ENCODE results near the gene SMYD3.

DNA sequence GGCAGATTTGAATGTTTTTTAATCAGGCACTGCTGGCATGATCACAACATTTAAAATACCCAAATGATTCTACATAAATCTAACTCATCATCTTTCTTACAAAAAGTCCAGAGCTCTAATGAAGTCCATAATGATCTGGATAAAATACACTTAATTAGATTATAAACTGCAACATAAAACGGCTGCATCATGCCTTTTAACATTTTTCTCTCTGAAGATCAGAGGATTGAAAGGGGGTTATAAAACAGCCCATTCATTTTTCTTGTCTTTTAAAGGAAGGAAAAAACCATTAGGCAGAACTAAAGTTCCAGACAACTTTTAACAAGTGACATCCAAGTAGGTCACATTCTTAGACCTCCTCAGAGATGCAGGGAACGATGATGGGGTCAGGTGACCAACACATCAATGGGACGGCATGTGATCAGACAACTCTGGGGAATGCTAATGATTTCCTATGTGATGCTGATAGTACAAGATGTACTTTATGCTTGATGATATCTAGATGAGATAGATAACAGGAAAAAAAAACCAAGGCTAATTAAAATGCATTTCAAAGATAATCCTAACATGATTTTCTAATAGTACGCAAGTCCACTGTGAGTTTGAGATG, 455.1 kb downstream of the SMYD3 start:
- TF ChIP-seq, protein P1, sequence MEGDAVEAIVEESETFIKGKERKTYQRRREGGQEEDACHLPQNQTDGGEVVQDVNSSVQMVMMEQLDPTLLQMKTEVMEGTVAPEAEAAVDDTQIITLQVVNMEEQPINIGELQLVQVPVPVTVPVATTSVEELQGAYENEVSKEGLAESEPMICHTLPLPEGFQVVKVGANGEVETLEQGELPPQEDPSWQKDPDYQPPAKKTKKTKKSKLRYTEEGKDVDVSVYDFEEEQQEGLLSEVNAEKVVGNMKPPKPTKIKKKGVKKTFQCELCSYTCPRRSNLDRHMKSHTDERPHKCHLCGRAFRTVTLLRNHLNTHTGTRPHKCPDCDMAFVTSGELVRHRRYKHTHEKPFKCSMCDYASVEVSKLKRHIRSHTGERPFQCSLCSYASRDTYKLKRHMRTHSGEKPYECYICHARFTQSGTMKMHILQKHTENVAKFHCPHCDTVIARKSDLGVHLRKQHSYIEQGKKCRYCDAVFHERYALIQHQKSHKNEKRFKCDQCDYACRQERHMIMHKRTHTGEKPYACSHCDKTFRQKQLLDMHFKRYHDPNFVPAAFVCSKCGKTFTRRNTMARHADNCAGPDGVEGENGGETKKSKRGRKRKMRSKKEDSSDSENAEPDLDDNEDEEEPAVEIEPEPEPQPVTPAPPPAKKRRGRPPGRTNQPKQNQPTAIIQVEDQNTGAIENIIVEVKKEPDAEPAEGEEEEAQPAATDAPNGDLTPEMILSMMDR (IDR thresholded peaks at IDR 0.05; ENCODE audit: borderline replicate concordance, extremely low read depth, low read length, poor library complexity, severe bottlenecking): no peak
- no peak for TF ChIP-seq EZH2 (IDR thresholded peaks at IDR 0.05; ENCODE audit: borderline replicate concordance, low read depth, low read length, severe bottlenecking)

Measured in DND-41 (cell line).